ENCODE data around the gene CALD1. TPM values are rescaled to one million over a fixed set of nuclear protein-coding genes. Genes with fewer than 3 reads are reported as not detected.

CALD1 gene
- total and polyA plus RNA-seq, 10 donors: 42.4 to 333 (median 212) TPM

DNA sequence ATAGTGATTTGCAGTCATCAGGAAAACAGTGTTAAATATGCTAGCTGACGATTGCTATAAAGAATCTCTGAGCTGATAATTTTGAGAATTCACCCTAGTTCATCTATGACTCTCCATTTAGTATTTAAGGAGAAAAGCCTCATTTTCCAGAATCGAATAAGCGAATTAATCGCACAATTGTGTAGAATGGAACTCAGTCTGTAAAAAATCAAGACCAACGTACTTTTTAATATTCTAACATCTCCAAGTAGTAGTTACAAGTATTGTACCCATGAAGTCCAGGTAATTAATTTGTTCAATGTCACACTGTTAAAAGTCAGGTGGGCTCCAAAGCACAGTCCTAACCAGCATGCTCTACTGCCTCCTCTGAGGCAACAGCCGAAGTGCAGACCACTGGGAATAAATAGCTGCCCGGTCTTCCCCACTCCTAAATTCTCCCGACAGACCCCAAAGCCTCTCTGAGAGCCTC is 206.5 kb downstream of the CALD1 start:
- peaks cover 0 to 13% (median 0%) of the 10 kb centered on the region in 6 donors for H3K36me3 ChIP-seq
- TF ChIP-seq POLR2A (IDR thresholded peaks at IDR 0.05) (no peak), POLR2AphosphoS5 (IDR thresholded peaks at IDR 0.05) (no peak)
- TF ChIP-seq, protein P1, sequence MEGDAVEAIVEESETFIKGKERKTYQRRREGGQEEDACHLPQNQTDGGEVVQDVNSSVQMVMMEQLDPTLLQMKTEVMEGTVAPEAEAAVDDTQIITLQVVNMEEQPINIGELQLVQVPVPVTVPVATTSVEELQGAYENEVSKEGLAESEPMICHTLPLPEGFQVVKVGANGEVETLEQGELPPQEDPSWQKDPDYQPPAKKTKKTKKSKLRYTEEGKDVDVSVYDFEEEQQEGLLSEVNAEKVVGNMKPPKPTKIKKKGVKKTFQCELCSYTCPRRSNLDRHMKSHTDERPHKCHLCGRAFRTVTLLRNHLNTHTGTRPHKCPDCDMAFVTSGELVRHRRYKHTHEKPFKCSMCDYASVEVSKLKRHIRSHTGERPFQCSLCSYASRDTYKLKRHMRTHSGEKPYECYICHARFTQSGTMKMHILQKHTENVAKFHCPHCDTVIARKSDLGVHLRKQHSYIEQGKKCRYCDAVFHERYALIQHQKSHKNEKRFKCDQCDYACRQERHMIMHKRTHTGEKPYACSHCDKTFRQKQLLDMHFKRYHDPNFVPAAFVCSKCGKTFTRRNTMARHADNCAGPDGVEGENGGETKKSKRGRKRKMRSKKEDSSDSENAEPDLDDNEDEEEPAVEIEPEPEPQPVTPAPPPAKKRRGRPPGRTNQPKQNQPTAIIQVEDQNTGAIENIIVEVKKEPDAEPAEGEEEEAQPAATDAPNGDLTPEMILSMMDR (IDR thresholded peaks at IDR 0.05 in 8 of 11, conservative IDR thresholded peaks at IDR 0.05 in 3 of 11): no peak
- DNase-seq: no peak
- H3K4me1 ChIP-seq: peaks cover 10 to 48% (median 31%) of the 10 kb centered on the region in 6 donors
- no peaks in the 10 kb centered on the region for H3K27me3 ChIP-seq (replicated peaks in 1 of 7)
- H3K27ac ChIP-seq: peak overlapping the region; percentile 91 to 95 (median 94)
- peaks cover 0 to 6% (median 0%) of the 10 kb centered on the region in 8 donors for H3K9me3 ChIP-seq
- intact Hi-C loops (cut with DNase I; ENCODE audit: low total_unique reads): loop anchor here (10.0 kb wide), 1 partner anchor 179 kb away; no protein-coding TSS in a partner anchor
- 47 to 50% (median 49%) methylated on average over 8 of the region's 8 CpGs for WGBS, 5 donors
- H3K4me3 ChIP-seq: peak overlapping the region; percentile 70 to 89 (median 79)

DNA sequence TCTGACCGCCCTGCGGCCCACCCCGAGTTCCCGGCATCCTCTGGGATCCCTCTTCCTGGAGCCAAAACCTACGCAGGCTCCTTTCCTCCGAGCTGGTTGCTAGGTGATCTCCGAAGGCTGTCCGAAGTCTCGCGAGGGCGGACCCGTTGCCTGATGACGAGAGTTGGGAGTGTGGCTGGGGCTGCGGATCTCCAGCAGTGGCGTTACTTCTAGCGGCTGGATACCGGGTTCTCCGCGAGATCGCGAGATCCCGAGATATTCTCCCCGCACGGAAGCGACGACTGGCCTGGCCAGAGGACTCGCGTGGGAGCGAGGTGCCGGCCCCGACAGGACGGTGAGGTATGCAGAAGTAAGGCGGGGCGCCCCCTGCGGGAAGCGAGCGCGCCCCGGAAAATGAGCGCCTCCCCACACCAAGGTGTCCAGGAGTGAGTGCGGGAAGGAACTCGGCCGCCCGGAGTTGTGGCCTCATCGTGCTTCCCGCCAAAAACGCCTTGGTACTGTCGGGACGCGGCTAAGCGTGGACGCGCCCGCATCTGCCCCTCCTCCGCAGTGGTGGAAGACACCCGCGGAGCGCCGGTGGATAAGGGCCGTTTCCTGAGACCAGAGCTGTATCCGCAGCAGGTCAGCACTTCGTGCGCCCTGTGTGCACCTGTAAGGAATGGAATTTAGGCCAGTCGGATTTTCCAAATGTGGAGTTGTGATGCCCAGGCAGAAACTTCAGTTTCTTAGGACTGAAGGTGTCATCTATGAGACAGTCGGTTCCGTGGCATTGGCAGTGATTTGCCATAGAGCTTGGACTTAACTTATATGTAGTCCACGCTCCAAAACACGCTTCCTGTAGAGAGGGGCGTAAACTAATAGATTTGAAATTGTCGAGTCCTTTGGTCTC is 207.2 kb downstream of the CALD1 start, which contains the start of gene AGBL3:
AGBL3 (plus strand) TSS at position 146 of the 889 bp plus-strand sequence. CDS start 1,426 bp downstream, outside the sequence.
- Histone ChIP-seq H3K27ac (peak within 1 kb of the TSS; percentile 91 to 95 (median 94)), H3K4me3 (peak within 1 kb of the TSS; percentile 70 to 89 (median 79)), H3K4me1 (peaks cover 10 to 51% (median 35%) of the 10 kb centered on the region in 6 donors), H3K9me3 (peaks cover 0 to 3% (median 0%) of the 10 kb centered on the region in 8 donors), H3K36me3 (peaks cover 0 to 13% (median 0%) of the 10 kb centered on the region in 6 donors), H3K27me3 (replicated peaks in 1 of 7) (no peaks in the 10 kb centered on the region)
- 0% methylated on average over 46 to 70 of the region's 70 CpGs for WGBS, 5 donors
- DNase-seq: peak; percentile 98
- intact Hi-C loops (cut with DNase I; ENCODE audit: low total_unique reads): loop anchor here (10.0 kb wide), 1 partner anchor 178 kb away; no protein-coding TSS in a partner anchor
- peak; percentile 90 to 92 (median 91) for TF ChIP-seq POLR2AphosphoS5 (IDR thresholded peaks at IDR 0.05)
- TF ChIP-seq POLR2A (IDR thresholded peaks at IDR 0.05): no peak
- TF ChIP-seq, protein P1 (IDR thresholded peaks at IDR 0.05 in 8 of 11, conservative IDR thresholded peaks at IDR 0.05 in 3 of 11): peak; percentile 30 to 81 (median 69)

DNA sequence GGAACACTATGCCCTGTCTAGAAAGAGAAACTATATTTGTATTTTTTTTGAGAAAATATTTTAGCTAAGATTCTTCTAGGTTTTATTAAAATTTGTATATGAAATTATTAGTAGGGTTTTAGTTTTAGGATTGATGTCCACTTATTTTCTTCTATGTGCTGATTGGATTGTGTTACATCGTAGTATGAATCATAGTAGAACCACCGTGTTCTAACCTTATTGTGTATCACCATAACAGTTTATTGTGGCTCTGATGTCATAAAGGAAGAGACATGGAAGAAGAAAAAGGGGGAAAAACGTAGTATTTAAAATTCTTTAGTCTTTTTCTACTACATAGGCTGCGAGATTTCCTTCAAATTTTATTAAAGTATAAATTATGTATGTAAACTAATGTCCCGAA is 208.7 kb downstream of the CALD1 start:
- H3K27ac ChIP-seq: peak overlapping the region in 2 of 8 donors; percentile 10 to 94
- TF ChIP-seq, protein P1 (IDR thresholded peaks at IDR 0.05 in 8 of 11, conservative IDR thresholded peaks at IDR 0.05 in 3 of 11): no peak
- no peak for TF ChIP-seq POLR2AphosphoS5 (IDR thresholded peaks at IDR 0.05)
- TF ChIP-seq POLR2A (IDR thresholded peaks at IDR 0.05): no peak
- no peaks in the 10 kb centered on the region for H3K27me3 ChIP-seq (replicated peaks in 1 of 7)
- peak overlapping the region in 2 of 8 donors; percentile 74 to 84 for H3K4me3 ChIP-seq
- H3K36me3 ChIP-seq: peaks cover 0 to 13% (median 0%) of the 10 kb centered on the region in 6 donors
- H3K4me1 ChIP-seq: peaks cover 14 to 66% (median 50%) of the 10 kb centered on the region in 6 donors
- DNase-seq: no peak
- intact Hi-C loops (cut with DNase I; ENCODE audit: low total_unique reads): loop anchor here (10.0 kb wide), 1 partner anchor 177 kb away; no protein-coding TSS in a partner anchor
- WGBS, 5 donors: 86 to 94% (median 89%) methylated on average over 5 of the region's 5 CpGs
- no peaks in the 10 kb centered on the region for H3K9me3 ChIP-seq

Measured in spleen (tissue), 11 donors.